Lower leg skin (tissue), 3 donors: Measurements from ENCODE around the gene SBK2.

Experiments
- POLR2A ChIP-seq, 2 donors: fragments of 450-650 bp; IDR thresholded peaks; one replicate each; pipeline ENCODE4 v1.6.1; 2016 to 2017; ENCODE audit warnings: antibody characterized with exemption in 2 of 2, mild to moderate bottlenecking in 1 of 2, moderate library complexity in 1 of 2
- TF ChIP-seq, protein P1 (sequence below), 3 donors: fragments of 450-650 bp; IDR thresholded peaks; one replicate each; pipeline ENCODE4 v1.5.1; 2016; ENCODE audit warnings: antibody characterized with exemption in 3 of 3, mild to moderate bottlenecking in 3 of 3, moderate library complexity in 2 of 3

DNA sequence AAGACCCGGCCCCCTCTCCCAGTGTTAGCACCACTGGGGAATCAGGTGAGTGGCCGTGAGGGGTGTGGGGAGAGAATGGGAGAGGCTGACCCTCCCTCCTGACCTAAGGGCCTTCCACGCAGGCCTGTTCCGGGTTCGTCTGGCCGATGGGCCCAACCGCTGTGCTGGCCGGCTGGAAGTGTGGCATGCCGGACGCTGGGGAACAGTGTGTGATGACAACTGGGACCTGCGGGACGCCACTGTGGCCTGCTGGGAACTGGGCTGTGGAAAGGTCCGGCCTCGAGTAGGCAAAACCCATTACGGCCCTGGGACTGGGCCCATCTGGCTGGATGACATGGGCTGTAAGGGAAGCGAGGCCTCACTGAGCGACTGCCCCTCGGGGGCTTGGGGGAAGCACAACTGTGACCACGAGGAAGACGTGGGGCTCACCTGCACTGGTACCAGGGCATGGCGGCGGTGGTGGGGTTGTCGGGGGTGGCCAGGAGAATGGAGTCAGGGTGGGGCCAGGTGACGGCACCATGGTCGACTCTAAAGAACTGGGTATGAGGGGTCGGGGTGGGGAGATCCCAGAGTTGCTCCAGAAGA, 36.5 kb downstream of the SBK2 start:
- TF ChIP-seq, protein P1, sequence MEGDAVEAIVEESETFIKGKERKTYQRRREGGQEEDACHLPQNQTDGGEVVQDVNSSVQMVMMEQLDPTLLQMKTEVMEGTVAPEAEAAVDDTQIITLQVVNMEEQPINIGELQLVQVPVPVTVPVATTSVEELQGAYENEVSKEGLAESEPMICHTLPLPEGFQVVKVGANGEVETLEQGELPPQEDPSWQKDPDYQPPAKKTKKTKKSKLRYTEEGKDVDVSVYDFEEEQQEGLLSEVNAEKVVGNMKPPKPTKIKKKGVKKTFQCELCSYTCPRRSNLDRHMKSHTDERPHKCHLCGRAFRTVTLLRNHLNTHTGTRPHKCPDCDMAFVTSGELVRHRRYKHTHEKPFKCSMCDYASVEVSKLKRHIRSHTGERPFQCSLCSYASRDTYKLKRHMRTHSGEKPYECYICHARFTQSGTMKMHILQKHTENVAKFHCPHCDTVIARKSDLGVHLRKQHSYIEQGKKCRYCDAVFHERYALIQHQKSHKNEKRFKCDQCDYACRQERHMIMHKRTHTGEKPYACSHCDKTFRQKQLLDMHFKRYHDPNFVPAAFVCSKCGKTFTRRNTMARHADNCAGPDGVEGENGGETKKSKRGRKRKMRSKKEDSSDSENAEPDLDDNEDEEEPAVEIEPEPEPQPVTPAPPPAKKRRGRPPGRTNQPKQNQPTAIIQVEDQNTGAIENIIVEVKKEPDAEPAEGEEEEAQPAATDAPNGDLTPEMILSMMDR (IDR thresholded peaks at IDR 0.05), result no peak
- no peak for TF ChIP-seq POLR2A (IDR thresholded peaks at IDR 0.05)
